IPS-18c (cell line): ENCODE data around the gene SSX2IP.
"Not testable (repeated sequence)": the region's sequence is repeated elsewhere in the genome, so short reads cannot be mapped to it uniquely, and the experiment has no call there.

Experiments used
- H3K4me3 ChIP-seq: 2 replicates; pipeline ENCODE4 v1.7.0; 2013; ENCODE audit warnings: low read depth, mild to moderate bottlenecking, low read length, moderate library complexity; ENCODE audit not compliant: insufficient read depth
- H3K9me3 ChIP-seq: one replicate; pipeline ENCODE4 v1.6.1; 2013; ENCODE audit warnings: mild to moderate bottlenecking, low read length, moderate library complexity; ENCODE audit not compliant: control insufficient read depth, insufficient read depth

SSX2IP gene

DNA sequence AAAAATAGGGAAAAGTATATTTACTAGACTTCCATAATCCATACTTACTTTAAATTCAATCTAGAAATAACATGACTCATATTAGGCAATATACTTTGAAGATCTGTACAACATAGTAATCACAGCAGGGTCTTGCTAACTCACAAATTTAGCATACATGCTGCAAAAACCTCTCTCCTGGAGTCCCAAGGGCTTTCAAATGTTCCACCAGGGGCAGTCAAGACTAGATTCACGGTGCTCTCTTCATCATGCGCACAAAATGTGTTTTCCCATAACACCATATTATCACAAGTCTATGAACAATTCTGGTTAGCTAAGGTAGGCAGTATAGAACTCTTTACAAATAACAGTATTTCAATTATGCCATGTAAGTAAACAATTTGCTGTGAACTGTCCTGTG lies 45.8 kb downstream of the SSX2IP start:
- Histone ChIP-seq H3K4me3 (no peak overlapping the region), H3K9me3 (no peaks in the 10 kb centered on the region)

- no peaks in the 10 kb centered on the region for H3K9me3 ChIP-seq
- H3K4me3 ChIP-seq = no peak overlapping the region
Measured at GRCh38 chr1:84643183-84643582, 47.1 kb downstream of the SSX2IP start.

DNA sequence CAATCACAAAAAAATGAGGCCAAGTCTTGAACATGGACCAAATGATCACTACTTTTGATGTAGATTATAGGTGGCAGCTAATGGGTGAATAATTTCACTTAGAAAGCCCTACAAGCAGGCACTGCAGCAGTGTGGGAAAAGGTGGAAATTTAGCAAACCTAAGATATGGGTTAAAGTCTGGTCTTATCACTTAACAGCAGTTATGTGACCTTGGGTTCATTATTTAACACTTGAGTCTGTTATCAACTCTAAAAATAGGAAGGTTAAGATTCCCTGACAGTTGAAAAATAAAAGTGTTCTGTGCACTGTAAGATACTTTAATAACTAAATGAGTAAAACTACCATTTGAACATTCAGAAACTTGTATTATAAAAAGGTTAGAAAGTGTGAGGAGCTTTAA lies 47.5 kb downstream of the SSX2IP start:
- no peak overlapping the region for H3K4me3 ChIP-seq
- H3K9me3 ChIP-seq = no peaks in the 10 kb centered on the region

- not testable (repeated sequence) for H3K4me3 ChIP-seq
Measured at GRCh38 chr1:84639731-84640130, 50.5 kb downstream of the SSX2IP start.

DNA sequence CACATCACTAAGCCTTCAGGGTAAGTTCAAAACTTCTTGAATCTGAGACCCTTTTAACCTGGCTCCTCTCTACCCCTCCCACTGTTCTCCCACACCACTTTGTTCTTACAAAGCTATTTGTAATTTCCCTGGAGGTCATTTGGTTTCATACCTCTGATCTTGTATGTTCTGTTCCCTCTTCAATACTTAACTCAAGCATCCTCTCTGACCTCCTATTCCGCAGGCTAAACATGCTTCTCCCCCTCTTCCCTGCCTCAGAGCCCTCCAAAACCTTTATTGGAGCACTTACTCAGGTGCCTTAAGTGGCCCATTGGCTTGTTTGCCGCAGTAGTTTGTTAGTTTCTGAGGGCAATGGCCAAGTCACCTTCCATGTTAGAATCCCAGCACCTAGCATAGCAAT lies 54.8 kb downstream of the SSX2IP start:
- H3K4me3 ChIP-seq = no peak overlapping the region
- H3K9me3 ChIP-seq = no peaks in the 10 kb centered on the region

More at GRCh38 chr1:84639731-84640130, 50.5 kb downstream of the SSX2IP start:
- not testable (repeated sequence) for H3K9me3 ChIP-seq

- Histone ChIP-seq H3K4me3 (no peak overlapping the region; the same call in 1 of the 2 replicates), H3K9me3 (no peaks in the 10 kb centered on the region)
Measured at GRCh38 chr1:84634536-84635205, 55.6 kb downstream of the SSX2IP start.

GRCh38 chr1:84632673-84633434 lies 57.4 kb downstream of the SSX2IP start:
- no peak overlapping the region for H3K4me3 ChIP-seq
- H3K9me3 ChIP-seq = no peaks in the 10 kb centered on the region

DNA sequence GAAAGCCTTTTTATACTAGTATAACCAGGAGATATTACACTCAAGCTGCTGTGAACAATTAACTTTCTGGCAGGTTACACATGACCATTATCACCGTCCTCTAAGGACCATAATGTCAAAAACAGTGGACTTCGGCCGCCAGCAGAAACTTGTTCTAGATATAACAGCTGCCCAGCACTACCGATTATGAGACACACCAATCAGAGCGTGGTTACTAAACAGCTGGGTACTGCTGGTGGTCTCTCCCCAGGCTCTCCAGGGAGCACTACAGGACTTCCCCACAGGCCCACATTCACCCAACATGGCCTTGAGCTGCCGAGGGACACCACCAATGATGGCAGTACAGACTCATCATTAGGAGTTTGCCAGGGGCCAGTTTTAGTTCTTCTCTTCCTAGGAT lies 58.1 kb downstream of the SSX2IP start:
- Histone ChIP-seq H3K9me3 (no peaks in the 10 kb centered on the region), H3K4me3 (no peak overlapping the region)

- no peaks in the 10 kb centered on the region for H3K9me3 ChIP-seq
- no peak overlapping the region for H3K4me3 ChIP-seq
Measured at GRCh38 chr1:84624876-84625275, 65.4 kb downstream of the SSX2IP start.

DNA sequence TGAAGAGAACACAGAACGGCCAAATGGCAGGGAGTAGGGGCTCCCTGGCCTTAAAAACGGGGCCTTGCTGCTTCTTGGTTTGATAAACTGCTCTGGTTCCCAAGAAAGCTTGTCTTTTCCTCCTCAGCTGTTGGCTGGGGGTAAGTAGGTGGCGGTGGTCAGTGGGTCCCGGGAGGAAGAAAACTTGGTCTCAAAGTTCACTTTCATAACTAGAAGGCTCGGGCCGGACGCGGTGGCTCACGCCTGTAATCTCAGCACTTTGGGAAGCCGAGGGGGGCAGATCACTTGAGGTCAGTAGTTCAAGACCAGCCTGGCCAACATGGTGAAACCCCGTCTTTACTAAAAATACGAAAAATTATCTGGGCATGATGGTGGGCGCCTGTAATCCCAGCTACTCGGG lies 68.7 kb downstream of the SSX2IP start:
- Histone ChIP-seq H3K4me3 (no peak overlapping the region), H3K9me3 (no peaks in the 10 kb centered on the region)

DNA sequence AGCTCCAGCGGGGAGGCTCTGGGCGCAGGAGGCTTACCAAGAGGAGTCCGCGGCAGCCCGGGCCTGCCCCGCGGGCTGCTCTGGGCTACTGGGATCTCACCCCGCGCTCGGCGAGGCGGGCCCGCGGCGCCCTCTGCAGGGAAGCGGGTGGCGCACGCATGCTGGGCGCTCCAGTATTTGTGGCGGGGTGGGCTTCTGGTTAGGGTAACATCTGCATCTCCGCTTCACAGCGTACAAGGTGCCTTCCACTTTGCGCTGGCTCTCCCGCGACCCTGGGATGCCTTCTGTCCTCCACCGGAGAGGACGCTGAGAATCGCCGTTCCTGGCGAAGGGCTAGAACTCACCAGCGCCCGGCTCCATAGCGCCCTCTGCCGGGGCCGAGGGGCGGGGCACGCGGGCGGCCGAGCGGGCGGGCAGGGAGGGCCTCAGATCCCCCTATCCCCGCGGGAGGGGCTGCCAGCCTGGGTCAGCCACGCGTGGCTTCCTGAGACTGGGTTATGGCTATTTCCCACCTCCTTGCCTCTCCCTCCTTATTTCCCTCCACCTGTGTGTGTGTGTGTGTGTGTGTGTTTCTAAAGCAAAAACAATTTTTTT lies 69.4 kb downstream of the SSX2IP start:
- H3K9me3 ChIP-seq = no peaks in the 10 kb centered on the region
- peak overlapping the region; percentile 72 for H3K4me3 ChIP-seq

DNA sequence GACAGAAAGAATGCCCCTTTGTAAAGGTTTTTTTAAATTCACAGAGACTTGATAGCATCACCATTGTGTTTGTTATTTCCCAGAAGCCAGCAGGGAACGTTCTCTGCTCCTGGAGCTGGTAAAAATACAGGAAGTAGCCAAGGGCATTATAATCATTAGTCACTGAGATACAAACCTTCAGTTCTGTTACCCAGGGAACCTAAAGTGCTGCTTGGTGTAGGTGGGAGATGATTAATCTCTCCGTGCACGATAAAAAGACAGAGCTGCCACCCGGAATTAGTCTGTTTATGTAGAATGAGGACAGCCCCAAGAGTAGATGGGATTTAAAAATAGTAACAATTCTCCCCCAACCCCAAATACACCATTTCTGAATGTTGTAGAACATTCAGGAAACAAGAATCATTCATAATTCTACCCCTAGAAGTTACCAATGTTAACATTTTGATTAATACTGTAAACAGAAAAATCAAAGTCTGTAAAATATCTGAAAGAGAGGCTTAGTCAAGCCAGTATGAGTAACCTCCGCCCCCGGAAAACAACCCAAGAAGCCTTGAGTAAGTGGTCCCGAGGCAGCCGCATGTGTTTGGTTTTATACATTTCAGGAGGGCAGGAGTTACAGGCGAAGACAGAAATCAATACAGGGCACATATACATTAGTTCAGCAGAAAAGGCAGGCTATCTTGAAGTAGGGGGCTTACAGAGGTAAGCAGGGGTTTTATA lies 70.7 kb downstream of the SSX2IP start:
- H3K4me3 ChIP-seq = no peak overlapping the region

GRCh38 chr1:84617349-84617748 lies 72.9 kb downstream of the SSX2IP start:
- Histone ChIP-seq H3K9me3 (peaks cover 12% of the 10 kb centered on the region), H3K4me3 (no peak overlapping the region)

More for the DNA sequence above, 70.7 kb downstream of the SSX2IP start:
- H3K9me3 ChIP-seq = no peaks in the 10 kb centered on the region

GRCh38 chr1:84615790-84616189 lies 74.5 kb downstream of the SSX2IP start:
- Histone ChIP-seq H3K9me3 (peaks cover 12% of the 10 kb centered on the region), H3K4me3 (no peak overlapping the region)

- H3K4me3 ChIP-seq = no peak overlapping the region
- H3K9me3 ChIP-seq = peaks cover 12% of the 10 kb centered on the region
Measured at GRCh38 chr1:84613887-84614286, 76.4 kb downstream of the SSX2IP start.

DNA sequence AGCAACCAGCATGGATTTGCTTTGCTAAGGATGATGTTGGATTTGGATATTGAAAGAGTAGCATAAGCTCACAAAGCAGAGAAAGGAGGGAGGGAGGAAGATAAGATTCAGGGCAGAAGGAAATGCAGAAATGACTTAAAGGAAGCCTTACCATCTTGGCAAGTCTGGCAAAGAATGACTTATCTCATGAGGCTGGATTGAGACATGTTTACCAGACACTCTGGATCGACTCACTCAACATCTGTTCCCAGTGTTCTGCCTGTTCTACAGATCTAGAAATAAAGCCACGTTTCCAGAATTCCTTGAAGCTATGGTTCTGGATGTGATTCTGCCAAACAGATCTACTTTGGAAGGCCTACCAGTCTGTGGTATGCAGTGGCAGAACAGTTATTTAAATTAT lies 77.2 kb downstream of the SSX2IP start:
- H3K4me3 ChIP-seq = no peak overlapping the region

DNA sequence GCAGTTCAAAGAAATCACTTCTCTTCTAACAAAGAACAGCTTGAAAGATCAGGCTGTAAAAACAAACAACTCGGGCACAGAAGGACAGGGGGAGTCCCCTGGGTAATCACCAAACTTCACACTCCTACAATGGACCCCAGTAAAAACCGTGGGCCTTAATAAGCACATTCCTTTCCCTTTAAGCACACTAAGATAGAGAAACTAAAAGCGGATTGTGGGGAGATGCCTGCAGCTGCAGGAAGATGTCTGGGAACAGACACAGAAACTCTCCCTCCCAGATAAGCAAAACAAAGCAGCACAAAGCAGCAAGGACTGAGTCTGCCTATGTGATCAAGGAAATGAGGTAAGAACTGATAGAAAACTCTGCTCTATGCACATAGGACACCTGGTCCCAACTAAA lies 78.5 kb downstream of the SSX2IP start:
- Histone ChIP-seq H3K4me3 (no peak overlapping the region; the same call in 1 of the 2 replicates), H3K9me3 (peaks cover 12% of the 10 kb centered on the region)

More for the DNA sequence above, 77.2 kb downstream of the SSX2IP start:
- peaks cover 12% of the 10 kb centered on the region for H3K9me3 ChIP-seq
